SK-N-SH treated with all-trans-retinoic acid at 6 μM for 48 hours (cell line): ENCODE results near the gene UBE2I.

ENCODE experiments used
- ATAC-seq: fragments of 200-7000 bp; cut with Tn5 transposase; 3 replicates; pipeline ENCODE4 v1.9.1; 2020; ENCODE audit warnings: mild to moderate bottlenecking, moderate library complexity
- CREB5 ChIP-seq: fragments of 250-450 bp; sonication (Bioruptor Pico); IDR thresholded peaks from 2 replicates; pipeline ENCODE4 v1.5.1; 2020; ENCODE audit warnings: low read depth, mild to moderate bottlenecking, moderate library complexity
- CSDC2 ChIP-seq: fragments of 250-450 bp; sonication (Bioruptor Pico); IDR thresholded peaks from 2 replicates; pipeline ENCODE4 v1.5.0; 2020; ENCODE audit warnings: mild to moderate bottlenecking, moderate library complexity
- ESRRG ChIP-seq: fragments of 250-450 bp; sonication (Bioruptor Pico); IDR thresholded peaks from 2 replicates; pipeline ENCODE4 v1.6.1; 2021; ENCODE audit warnings: mild to moderate bottlenecking
- GLIS3 ChIP-seq: fragments of 250-450 bp; sonication (Bioruptor Pico); IDR thresholded peaks from 2 replicates; pipeline ENCODE4 v1.5.0; 2020; ENCODE audit warnings: mild to moderate bottlenecking, moderate library complexity
- ISL1 ChIP-seq: fragments of 250-450 bp; sonication (Bioruptor Pico); IDR thresholded peaks from 2 replicates; pipeline ENCODE4 v2.1.2; 2022; ENCODE audit warnings: mild to moderate bottlenecking, moderate library complexity
- OSR1 ChIP-seq: fragments of 250-450 bp; sonication (Bioruptor Pico); IDR thresholded peaks from 2 replicates; pipeline ENCODE4 v1.8.0; 2022; ENCODE audit warnings: moderate library complexity, mild to moderate bottlenecking, inconsistent platforms
- PATZ1 ChIP-seq: fragments of 250-450 bp; sonication (Bioruptor Pico); IDR thresholded peaks from 2 replicates; pipeline ENCODE4 v1.8.0; 2020; ENCODE audit warnings: mild to moderate bottlenecking, moderate library complexity, borderline replicate concordance
- POU6F1 ChIP-seq: fragments of 250-450 bp; sonication (Bioruptor Pico); IDR thresholded peaks from 2 replicates; pipeline ENCODE4 v1.8.0; 2021; ENCODE audit warnings: low read depth, mild to moderate bottlenecking, moderate library complexity, borderline replicate concordance
- PPARA ChIP-seq: fragments of 250-450 bp; sonication (Bioruptor Pico); IDR thresholded peaks from 2 replicates; pipeline ENCODE4 v1.5.0; 2020; ENCODE audit warnings: mild to moderate bottlenecking, borderline replicate concordance
- RARB ChIP-seq: fragments of 250-450 bp; sonication (Bioruptor Pico); IDR thresholded peaks from 2 replicates; pipeline ENCODE4 v1.8.0; 2021; ENCODE audit warnings: mild to moderate bottlenecking, moderate library complexity
- SNAI2 ChIP-seq: fragments of 250-450 bp; sonication (Bioruptor Pico); IDR thresholded peaks from 2 replicates; pipeline ENCODE4 v1.5.0; 2020; ENCODE audit warnings: mild to moderate bottlenecking, moderate library complexity
- TCF4 ChIP-seq: fragments of 250-450 bp; sonication (Bioruptor Pico); IDR thresholded peaks from 2 replicates; pipeline ENCODE4 v1.8.0; 2021; ENCODE audit warnings: mild to moderate bottlenecking, moderate library complexity, borderline replicate concordance
- TOX ChIP-seq: fragments of 250-450 bp; sonication (Bioruptor Pico); IDR thresholded peaks from 2 replicates; pipeline ENCODE4 v1.8.0; 2021; ENCODE audit warnings: mild to moderate bottlenecking, moderate library complexity, borderline replicate concordance
- TSHZ2 ChIP-seq: fragments of 250-450 bp; sonication (Bioruptor Pico); IDR thresholded peaks from 2 replicates; pipeline ENCODE4 v1.5.0; 2020; ENCODE audit warnings: mild to moderate bottlenecking, moderate library complexity
- ZFP3 ChIP-seq: fragments of 250-450 bp; sonication (Bioruptor Pico); IDR thresholded peaks from 2 replicates; pipeline ENCODE4 v1.5.0; 2020; ENCODE audit warnings: mild to moderate bottlenecking, moderate library complexity
- ZFP30 ChIP-seq: fragments of 450-650 bp; formaldehyde crosslinking; IDR thresholded peaks from 2 replicates; pipeline ENCODE4 v1.5.0; 2022; ENCODE audit warnings: mild to moderate bottlenecking, moderate library complexity
- ZNF70 ChIP-seq: fragments of 450-650 bp; formaldehyde crosslinking; IDR thresholded peaks from 2 replicates; pipeline ENCODE4 v1.5.0; 2020; ENCODE audit warnings: mild to moderate bottlenecking, moderate library complexity
- ZNF8 ChIP-seq: fragments of 450-650 bp; formaldehyde crosslinking; IDR thresholded peaks from 2 replicates; pipeline ENCODE4 v1.5.0; 2020; ENCODE audit warnings: mild to moderate bottlenecking, moderate library complexity

The UBE2I gene

GRCh38 chr16:1324286-1324826 is 14.9 kb downstream of the UBE2I start:
- no peak for ATAC-seq
- TF ChIP-seq ISL1 (CRISPR knock-in tag) (no peak), SNAI2 (CRISPR knock-in tag) (no peak), OSR1 (CRISPR knock-in tag) (no peak), ZFP3 (CRISPR knock-in tag) (no peak), ZNF70 (no peak), TSHZ2 (CRISPR knock-in tag) (no peak), CREB5 (CRISPR knock-in tag) (no peak), TCF4 (CRISPR knock-in tag) (no peak), RARB (CRISPR knock-in tag) (no peak), PATZ1 (CRISPR knock-in tag) (no peak), ESRRG (CRISPR knock-in tag) (no peak), PPARA (CRISPR knock-in tag) (no peak)

GRCh38 chr16:1325261-1325660 is 15.8 kb downstream of the UBE2I start:
- ATAC-seq, result no peak; the same call in 2 of the 3 replicates
- TF ChIP-seq TSHZ2 (CRISPR knock-in tag) (no peak), ZNF8 (CRISPR knock-in tag) (no peak)

- TF ChIP-seq ZFP30 (CRISPR knock-in tag) (no peak), GLIS3 (no peak), TSHZ2 (CRISPR knock-in tag) (no peak), CSDC2 (no peak), TCF4 (CRISPR knock-in tag) (no peak), ZNF70 (no peak), PATZ1 (CRISPR knock-in tag) (no peak), TOX (CRISPR knock-in tag) (no peak), POU6F1 (CRISPR knock-in tag) (no peak), ZFP3 (CRISPR knock-in tag) (no peak), PPARA (CRISPR knock-in tag) (no peak)
- ATAC-seq, result peak; percentile 21
These were observed 16.4 kb downstream of the UBE2I start for GRCh38 chr16:1325673-1326371.
